SK-N-SH (cell line): ENCODE results near the gene PRKCD. TPM values are rescaled to one million over a fixed set of nuclear protein-coding genes. Genes with fewer than 3 reads are reported as not detected.

Experiments used
- CTCF ChIA-PET: fragments of 300-600, 350-600 bp; formaldehyde crosslinking; extraction: SDS; loops from one replicate; lab custom pipeline; 2021; lab: Yijun Ruan, JAX
- POLR2A ChIA-PET: fragments of 350-600 bp; sonication (Branson Sonifier 250); formaldehyde crosslinking; extraction: SDS; loops from one replicate; lab custom pipeline; 2020; ENCODE audit warnings: antibody characterized with exemption, inconsistent platforms; lab: Yijun Ruan, JAX
- DNase-seq: peaks from one replicate; pipeline ENCODE4 v3.0.0; 2012
- H2AFZ ChIP-seq: fragments of 200-600 bp; sonication (generic); 2 replicates; pipeline ENCODE4 v1.8.1; 2016; ENCODE audit warnings: antibody characterized with exemption, mild to moderate bottlenecking, low read depth
- H3F3A ChIP-seq: fragments of 200-600 bp; sonication (generic); replicated peaks from 2 replicates; pipeline ENCODE3; 2016; ENCODE audit warnings: antibody characterized with exemption, mild to moderate bottlenecking; ENCODE audit not compliant: insufficient read depth
- H3K27ac ChIP-seq, 2 experiments: fragments of 200-500 bp in 1 of 2; fragments of 200-600 bp in 1 of 2; sonication (Bioruptor generic) in 1 of 2; sonication (generic), shearing (Covaris generic) in 1 of 2; 2 replicates each; pipeline versions ENCODE4 v1.5.1 to v1.6.1; 2014 to 2016; ENCODE audit warnings: low read depth in 2 of 2, inconsistent platforms in 1 of 2, low read length in 1 of 2, mild to moderate bottlenecking in 1 of 2, mixed read lengths in 1 of 2
- H3K27me3 ChIP-seq: fragments of 200-600 bp; sonication (generic), shearing (Covaris generic); 2 replicates; pipeline ENCODE4 v1.6.1; 2016; ENCODE audit warnings: mixed run types; ENCODE audit not compliant: insufficient read depth
- H3K36me3 ChIP-seq, 2 experiments: fragments of 200-500 bp in 1 of 2; fragments of 200-600 bp in 1 of 2; sonication (Bioruptor generic) in 1 of 2; sonication (generic) in 1 of 2; replicated peaks in 1 of 2; 2 replicates each; pipeline versions ENCODE3 to v1.5.1; 2014 to 2016; ENCODE audit warnings: low read length in 1 of 2, mild to moderate bottlenecking in 1 of 2; ENCODE audit not compliant: insufficient read depth in 2 of 2, control insufficient read depth in 1 of 2
- H3K4me1 ChIP-seq, 2 experiments: fragments of 200-500 bp in 1 of 2; fragments of 200-600 bp in 1 of 2; sonication (Bioruptor generic) in 1 of 2; sonication (generic), shearing (Covaris generic) in 1 of 2; 2 replicates each; pipeline versions ENCODE4 v1.5.1 to v1.6.1; 2014 to 2016; ENCODE audit warnings: low read depth in 1 of 2, low read length in 1 of 2, mixed run types in 1 of 2; ENCODE audit not compliant: insufficient read depth in 2 of 2, control insufficient read depth in 1 of 2
- H3K4me2 ChIP-seq: fragments of 200-600 bp; sonication (generic), shearing (Covaris generic); 2 replicates; pipeline ENCODE4 v1.6.1; 2017; ENCODE audit warnings: mixed run types
- H3K4me3 ChIP-seq, 2 experiments: fragments of 200-500 bp in 1 of 2; fragments of 200-600 bp in 1 of 2; sonication (Bioruptor generic) in 1 of 2; sonication (generic), shearing (Covaris generic) in 1 of 2; 2 replicates each; pipeline versions ENCODE4 v1.5.1 to v1.8.1; 2014 to 2016; ENCODE audit warnings: low read depth in 2 of 2, inconsistent platforms in 1 of 2, low read length in 1 of 2, mild to moderate bottlenecking in 1 of 2, mixed read lengths in 1 of 2, moderate library complexity in 1 of 2
- H3K79me2 ChIP-seq: fragments of 200-600 bp; sonication (generic); 2 replicates; pipeline ENCODE4 v1.8.1; 2017; ENCODE audit warnings: mild to moderate bottlenecking; ENCODE audit not compliant: insufficient read depth
- H3K9ac ChIP-seq: fragments of 200-600 bp; sonication (generic); 2 replicates; pipeline ENCODE4 v1.6.1; 2017; ENCODE audit warnings: mixed run types
- H3K9me2 ChIP-seq: fragments of 200-600 bp; sonication (generic); 2 replicates; pipeline ENCODE4 v1.6.1; 2017; ENCODE audit warnings: mixed run types
- H3K9me3 ChIP-seq: fragments of 200-600 bp; sonication (generic); 2 replicates; pipeline ENCODE4 v1.6.1; 2017; ENCODE audit warnings: mixed run types, mild to moderate bottlenecking, moderate library complexity
- H4K20me1 ChIP-seq: fragments of 200-600 bp; sonication (generic); 2 replicates; pipeline ENCODE4 v1.6.1; 2017; ENCODE audit warnings: mild to moderate bottlenecking, mixed run types; ENCODE audit not compliant: insufficient read depth
- ELF1 ChIP-seq: IDR thresholded peaks from 2 replicates; pipeline ENCODE4 v1.4.0; 2012
- EZH2phosphoT487 ChIP-seq: fragments of 200-600 bp; sonication (generic); IDR thresholded peaks from 2 replicates; pipeline ENCODE4 v1.6.1; 2017; ENCODE audit warnings: low read depth, mixed run types, mild to moderate bottlenecking, antibody characterized with exemption, moderate library complexity, borderline replicate concordance
- FOXJ3 ChIP-seq: sonication (generic); formaldehyde crosslinking; IDR thresholded peaks from 2 replicates; pipeline ENCODE4 v1.5.1; 2020; ENCODE audit warnings: mild to moderate bottlenecking, missing genetic modification reagents
- GABPA ChIP-seq: IDR thresholded peaks from 2 replicates; pipeline ENCODE4 v1.4.0; 2012; ENCODE audit warnings: low read depth, mild to moderate bottlenecking
- MEF2A ChIP-seq: IDR thresholded peaks from 2 replicates; pipeline ENCODE4 v1.4.0; 2012; ENCODE audit warnings: low read depth, borderline replicate concordance
- MXI1 ChIP-seq: IDR thresholded peaks from 2 replicates; pipeline ENCODE4 v1.6.1; 2012; ENCODE audit warnings: mild to moderate bottlenecking, low read depth, low read length, improper control_type of control experiment
- RFX5 ChIP-seq: IDR thresholded peaks from 2 replicates; pipeline ENCODE4 v1.6.1; 2012; ENCODE audit warnings: mild to moderate bottlenecking, improper control_type of control experiment, low read length
- RXRA ChIP-seq: IDR thresholded peaks from 2 replicates; pipeline ENCODE4 v1.4.0; 2012; ENCODE audit warnings: low read depth, mild to moderate bottlenecking, borderline replicate concordance
- SIN3A ChIP-seq: IDR thresholded peaks from 2 replicates; pipeline ENCODE4 v1.6.1; 2012; ENCODE audit warnings: low read depth, mild to moderate bottlenecking, low read length, moderate library complexity, borderline replicate concordance
- TCF12 ChIP-seq: IDR thresholded peaks from 2 replicates; pipeline ENCODE4 v1.4.0; 2012
- WGBS: methylation state at CpG from one replicate; pipeline ENCODE4 v1.1.6; 2017; ENCODE audit warnings: low lambda C conversion rate; 5-methylcytosine and 5-hydroxymethylcytosine counted together
- polyA plus RNA-seq, 3 experiments: library from polyadenylated mRNA; depleted of rRNA; stranded (reverse); fragments of >200 nt; gene quantifications; 2 replicates each; pipeline ENCODE4 v1.2.3, GENCODE V29; 2012
- TF ChIP-seq, protein P1 (sequence below): fragments of 200-600 bp; sonication (generic); IDR thresholded peaks from 2 replicates; pipeline ENCODE4 v1.6.1; 2017; ENCODE audit warnings: antibody characterized with exemption, mild to moderate bottlenecking, moderate library complexity
- TF ChIP-seq, protein P2 (sequence below): IDR thresholded peaks from 2 replicates; pipeline ENCODE4 v1.4.0; 2012; ENCODE audit warnings: low read depth, borderline replicate concordance
- TF ChIP-seq, protein P3 (sequence below): IDR thresholded peaks from 2 replicates; pipeline ENCODE4; 2012
- TF ChIP-seq, protein P4 (sequence below): fragments of 150-350 bp; IDR thresholded peaks from 2 replicates; pipeline ENCODE4 v1.6.1; 2017; ENCODE audit warnings: antibody characterized with exemption, low read length, low read depth, borderline replicate concordance

PRKCD gene
- polyA plus RNA-seq, 1 of the 3 experiments (the other 2 are of a cell fraction) = 29.0 TPM

DNA sequence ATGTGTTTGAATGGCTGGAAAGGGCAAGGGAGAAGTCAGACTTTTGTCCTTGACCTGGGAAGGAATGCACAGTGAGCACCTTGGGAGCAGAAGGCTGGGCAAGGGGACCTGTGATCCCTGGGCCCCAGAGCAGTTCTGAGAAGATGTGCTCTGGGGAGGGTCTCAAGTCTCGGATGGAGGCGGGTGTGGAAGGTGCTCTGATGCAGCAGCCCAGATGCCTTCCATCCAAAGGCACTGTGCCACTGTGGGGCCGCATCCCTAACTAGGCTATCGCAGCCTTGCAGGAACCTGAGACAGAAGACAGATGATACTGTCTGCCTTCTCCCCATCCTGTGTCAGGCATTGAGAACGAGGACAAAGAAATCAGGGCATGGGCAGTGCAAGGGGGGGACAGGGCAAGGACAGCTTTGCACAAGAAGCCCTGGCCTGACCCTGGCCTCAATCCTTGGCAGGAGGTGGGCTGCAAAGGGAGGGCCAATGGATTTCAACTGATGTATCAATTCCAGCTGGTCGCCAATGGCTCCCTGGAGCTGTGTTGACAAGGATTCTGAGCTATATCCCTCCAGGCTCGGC, 14.6 kb upstream of the PRKCD start:
- H3K9me3 ChIP-seq = no peaks in the 10 kb centered on the region
- H4K20me1 ChIP-seq = no peaks in the 10 kb centered on the region
- no peaks in the 10 kb centered on the region for H3K27me3 ChIP-seq
- TF ChIP-seq ELF1 = no peak
- TF ChIP-seq, protein P1, sequence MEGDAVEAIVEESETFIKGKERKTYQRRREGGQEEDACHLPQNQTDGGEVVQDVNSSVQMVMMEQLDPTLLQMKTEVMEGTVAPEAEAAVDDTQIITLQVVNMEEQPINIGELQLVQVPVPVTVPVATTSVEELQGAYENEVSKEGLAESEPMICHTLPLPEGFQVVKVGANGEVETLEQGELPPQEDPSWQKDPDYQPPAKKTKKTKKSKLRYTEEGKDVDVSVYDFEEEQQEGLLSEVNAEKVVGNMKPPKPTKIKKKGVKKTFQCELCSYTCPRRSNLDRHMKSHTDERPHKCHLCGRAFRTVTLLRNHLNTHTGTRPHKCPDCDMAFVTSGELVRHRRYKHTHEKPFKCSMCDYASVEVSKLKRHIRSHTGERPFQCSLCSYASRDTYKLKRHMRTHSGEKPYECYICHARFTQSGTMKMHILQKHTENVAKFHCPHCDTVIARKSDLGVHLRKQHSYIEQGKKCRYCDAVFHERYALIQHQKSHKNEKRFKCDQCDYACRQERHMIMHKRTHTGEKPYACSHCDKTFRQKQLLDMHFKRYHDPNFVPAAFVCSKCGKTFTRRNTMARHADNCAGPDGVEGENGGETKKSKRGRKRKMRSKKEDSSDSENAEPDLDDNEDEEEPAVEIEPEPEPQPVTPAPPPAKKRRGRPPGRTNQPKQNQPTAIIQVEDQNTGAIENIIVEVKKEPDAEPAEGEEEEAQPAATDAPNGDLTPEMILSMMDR = no peak
- no peak for TF ChIP-seq GABPA
- no peak for TF ChIP-seq FOXJ3
- TF ChIP-seq RFX5 = no peak
- TF ChIP-seq MEF2A = no peak
- TF ChIP-seq MXI1 = no peak
- TF ChIP-seq RXRA = no peak
- no peak overlapping the region for H3K27ac ChIP-seq
- no peak overlapping the region for H3K4me3 ChIP-seq
- H3K36me3 ChIP-seq = no peaks in the 10 kb centered on the region
- H3K79me2 ChIP-seq = no peaks in the 10 kb centered on the region
- ChIA-PET CTCF (interaction anchor here (0.8 to 4.4 kb wide), 5 partner anchors 9 to 49 kb away, joined by 3 to 30 read pairs (median 3); no protein-coding TSS in a partner anchor), POLR2A (no interaction called here)
- H3K9ac ChIP-seq = no peak overlapping the region
- no peaks in the 10 kb centered on the region for H3K9me2 ChIP-seq
- no peak overlapping the region for H2AFZ ChIP-seq
- no peaks in the 10 kb centered on the region for H3F3A ChIP-seq
- DNase-seq = no peak
- H3K4me2 ChIP-seq = no peak overlapping the region
- no peaks in the 10 kb centered on the region; a peak in 2 of 4 replicates for H3K4me1 ChIP-seq
- 76% methylated on average over 7 of the region's 7 CpGs for WGBS

DNA sequence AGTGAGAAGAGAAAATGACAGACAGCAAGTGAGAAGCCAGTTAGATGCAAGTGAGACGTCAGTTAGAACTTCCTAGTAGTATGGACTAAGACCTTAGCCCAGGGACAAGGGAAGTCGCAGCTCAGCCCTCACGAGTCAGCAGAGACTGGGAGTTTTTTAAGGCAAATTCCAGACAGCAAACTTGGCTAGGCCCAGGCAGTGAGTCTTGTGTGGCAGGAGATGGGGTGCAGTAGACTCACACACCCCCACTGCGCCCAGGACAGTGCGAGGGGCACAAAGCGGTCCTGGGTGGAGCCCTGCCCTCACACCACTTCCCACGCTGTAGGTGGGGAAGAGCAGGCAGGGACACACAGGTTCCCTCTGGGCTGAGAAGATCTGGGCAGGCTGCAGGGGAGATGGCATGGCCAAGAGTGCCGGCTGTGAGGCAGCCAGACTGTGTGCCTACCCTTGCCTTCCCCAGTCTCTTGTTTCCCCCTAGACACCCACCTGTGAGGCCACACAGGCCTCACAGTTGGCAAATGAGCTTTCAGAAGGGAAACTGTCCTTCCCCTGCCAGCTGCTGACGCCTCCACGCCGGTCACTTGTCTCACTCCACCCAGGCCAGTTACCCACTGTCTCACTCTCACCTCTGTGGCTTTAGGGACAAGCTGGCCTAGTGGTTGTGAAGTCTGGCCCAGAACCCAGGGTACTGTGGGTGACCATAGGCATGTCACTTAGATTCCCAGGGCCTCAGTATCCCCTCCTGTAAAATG, 13.7 kb upstream of the PRKCD start:
- Histone ChIP-seq H3F3A (no peaks in the 10 kb centered on the region), H3K4me1 (peaks cover 0 to 5% of the 10 kb centered on the region in 2 experiments; a peak in 2 of 4 replicates), H4K20me1 (no peaks in the 10 kb centered on the region), H3K9me2 (no peaks in the 10 kb centered on the region), H3K9ac (no peak overlapping the region), H3K9me3 (no peaks in the 10 kb centered on the region), H3K4me3 (no peak overlapping the region), H3K79me2 (no peaks in the 10 kb centered on the region), H3K27ac (no peak overlapping the region), H3K36me3 (no peaks in the 10 kb centered on the region), H2AFZ (no peak overlapping the region), H3K4me2 (no peak overlapping the region), H3K27me3 (no peaks in the 10 kb centered on the region)
- ChIA-PET CTCF (interaction anchor here (0.8 to 4.4 kb wide), 8 partner anchors 9 to 49 kb away, joined by 3 to 30 read pairs (median 3); no protein-coding TSS in a partner anchor), POLR2A (no interaction called here)
- DNase-seq = no peak
- 67% methylated on average over 8 of the region's 11 CpGs for WGBS
- TF ChIP-seq, protein P2, sequence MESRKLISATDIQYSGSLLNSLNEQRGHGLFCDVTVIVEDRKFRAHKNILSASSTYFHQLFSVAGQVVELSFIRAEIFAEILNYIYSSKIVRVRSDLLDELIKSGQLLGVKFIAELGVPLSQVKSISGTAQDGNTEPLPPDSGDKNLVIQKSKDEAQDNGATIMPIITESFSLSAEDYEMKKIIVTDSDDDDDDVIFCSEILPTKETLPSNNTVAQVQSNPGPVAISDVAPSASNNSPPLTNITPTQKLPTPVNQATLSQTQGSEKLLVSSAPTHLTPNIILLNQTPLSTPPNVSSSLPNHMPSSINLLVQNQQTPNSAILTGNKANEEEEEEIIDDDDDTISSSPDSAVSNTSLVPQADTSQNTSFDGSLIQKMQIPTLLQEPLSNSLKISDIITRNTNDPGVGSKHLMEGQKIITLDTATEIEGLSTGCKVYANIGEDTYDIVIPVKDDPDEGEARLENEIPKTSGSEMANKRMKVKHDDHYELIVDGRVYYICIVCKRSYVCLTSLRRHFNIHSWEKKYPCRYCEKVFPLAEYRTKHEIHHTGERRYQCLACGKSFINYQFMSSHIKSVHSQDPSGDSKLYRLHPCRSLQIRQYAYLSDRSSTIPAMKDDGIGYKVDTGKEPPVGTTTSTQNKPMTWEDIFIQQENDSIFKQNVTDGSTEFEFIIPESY = no peak
- TF ChIP-seq GABPA = no peak
- TF ChIP-seq SIN3A = no peak
- TF ChIP-seq TCF12 = no peak
- TF ChIP-seq, protein P1 = no peak
- TF ChIP-seq, protein P3, sequence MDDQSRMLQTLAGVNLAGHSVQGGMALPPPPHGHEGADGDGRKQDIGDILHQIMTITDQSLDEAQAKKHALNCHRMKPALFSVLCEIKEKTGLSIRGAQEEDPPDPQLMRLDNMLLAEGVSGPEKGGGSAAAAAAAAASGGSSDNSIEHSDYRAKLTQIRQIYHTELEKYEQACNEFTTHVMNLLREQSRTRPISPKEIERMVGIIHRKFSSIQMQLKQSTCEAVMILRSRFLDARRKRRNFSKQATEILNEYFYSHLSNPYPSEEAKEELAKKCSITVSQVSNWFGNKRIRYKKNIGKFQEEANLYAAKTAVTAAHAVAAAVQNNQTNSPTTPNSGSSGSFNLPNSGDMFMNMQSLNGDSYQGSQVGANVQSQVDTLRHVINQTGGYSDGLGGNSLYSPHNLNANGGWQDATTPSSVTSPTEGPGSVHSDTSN = no peak
- TF ChIP-seq, protein P4, sequence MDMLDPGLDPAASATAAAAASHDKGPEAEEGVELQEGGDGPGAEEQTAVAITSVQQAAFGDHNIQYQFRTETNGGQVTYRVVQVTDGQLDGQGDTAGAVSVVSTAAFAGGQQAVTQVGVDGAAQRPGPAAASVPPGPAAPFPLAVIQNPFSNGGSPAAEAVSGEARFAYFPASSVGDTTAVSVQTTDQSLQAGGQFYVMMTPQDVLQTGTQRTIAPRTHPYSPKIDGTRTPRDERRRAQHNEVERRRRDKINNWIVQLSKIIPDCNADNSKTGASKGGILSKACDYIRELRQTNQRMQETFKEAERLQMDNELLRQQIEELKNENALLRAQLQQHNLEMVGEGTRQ = no peak
- TF ChIP-seq EZH2phosphoT487 = no peak
